Skeletal muscle satellite cell (primary cell): ENCODE measurements around the gene OR2T34. TPM values are rescaled to one million over a fixed set of nuclear protein-coding genes. Genes with fewer than 3 reads are reported as not detected.
"Not testable (repeated sequence)": the region's sequence is repeated elsewhere in the genome, so short reads cannot be mapped to it uniquely, and the experiment has no call there.

ENCODE experiments used
- H3K27me3 ChIP-seq: 2 replicates; pipeline ENCODE4 v1.7.0; 2013; ENCODE audit warnings: low read length; ENCODE audit not compliant: control insufficient read depth, insufficient read depth
- H3K36me3 ChIP-seq: 2 replicates; pipeline ENCODE4 v1.7.0; 2013; ENCODE audit warnings: mild to moderate bottlenecking, control low read depth, low read length; ENCODE audit not compliant: insufficient read depth
- H3K4me1 ChIP-seq: 2 replicates; pipeline ENCODE4 v1.7.0; 2013; ENCODE audit warnings: low read length; ENCODE audit not compliant: control insufficient read depth, insufficient read depth
- H3K4me2 ChIP-seq: 2 replicates; pipeline ENCODE4 v1.7.0; 2013; ENCODE audit warnings: mild to moderate bottlenecking, low read length
- H3K4me3 ChIP-seq: 2 replicates; pipeline ENCODE4 v1.7.0; 2013; ENCODE audit warnings: low read length
- H3K9ac ChIP-seq: 2 replicates; pipeline ENCODE4 v1.7.0; 2013; ENCODE audit warnings: mild to moderate bottlenecking, low read depth, low read length, moderate library complexity
- H3K9me3 ChIP-seq: replicated peaks from 2 replicates; pipeline ENCODE4 v1.7.0; 2013; ENCODE audit warnings: mild to moderate bottlenecking, control low read depth, low read length
- small RNA-seq: library from RNA; depleted of rRNA; stranded (forward); fragments of <200 nt; gene quantifications from one replicate; pipeline ENCODE3, GENCODE V24; 2012

The OR2T34 gene

GRCh38 chr1:248547383-248547782, 27.2 kb downstream of the OR2T34 start:
- H3K9me3 ChIP-seq, H3K4me2 ChIP-seq, H3K36me3 ChIP-seq, H3K4me1 ChIP-seq, H3K27me3 ChIP-seq, H3K4me3 ChIP-seq, H3K9ac ChIP-seq: not testable (repeated sequence)

- not testable (repeated sequence) for H3K4me3 ChIP-seq, H3K9me3 ChIP-seq, H3K36me3 ChIP-seq, H3K4me2 ChIP-seq, H3K9ac ChIP-seq, H3K4me1 ChIP-seq, H3K27me3 ChIP-seq
Measured at GRCh38 chr1:248537449-248537848, 37.1 kb downstream of the OR2T34 start.

Small RNAs within 50 kb of the gene (small RNA-seq; reads per million reads assigned to genes)
- not detected for gene RF00019
